ENCODE results near the gene CBLN4.

CBLN4 gene

GRCh38 chr20:55977690-55978459, 27.4 kb downstream of the CBLN4 start:
- peak overlapping the region; percentile 52 for H3K27ac ChIP-seq
- TF ChIP-seq CTCF (conservative IDR thresholded peaks at IDR 0.05) = no peak

GRCh38 chr20:55974491-55975202, 30.7 kb downstream of the CBLN4 start:
- no peak overlapping the region for H3K27ac ChIP-seq
- TF ChIP-seq CTCF (conservative IDR thresholded peaks at IDR 0.05) = no peak

GRCh38 chr20:55964790-55965189, 40.5 kb downstream of the CBLN4 start:
- no peak overlapping the region for H3K27ac ChIP-seq
- no peak for TF ChIP-seq CTCF (conservative IDR thresholded peaks at IDR 0.05)

DNA sequence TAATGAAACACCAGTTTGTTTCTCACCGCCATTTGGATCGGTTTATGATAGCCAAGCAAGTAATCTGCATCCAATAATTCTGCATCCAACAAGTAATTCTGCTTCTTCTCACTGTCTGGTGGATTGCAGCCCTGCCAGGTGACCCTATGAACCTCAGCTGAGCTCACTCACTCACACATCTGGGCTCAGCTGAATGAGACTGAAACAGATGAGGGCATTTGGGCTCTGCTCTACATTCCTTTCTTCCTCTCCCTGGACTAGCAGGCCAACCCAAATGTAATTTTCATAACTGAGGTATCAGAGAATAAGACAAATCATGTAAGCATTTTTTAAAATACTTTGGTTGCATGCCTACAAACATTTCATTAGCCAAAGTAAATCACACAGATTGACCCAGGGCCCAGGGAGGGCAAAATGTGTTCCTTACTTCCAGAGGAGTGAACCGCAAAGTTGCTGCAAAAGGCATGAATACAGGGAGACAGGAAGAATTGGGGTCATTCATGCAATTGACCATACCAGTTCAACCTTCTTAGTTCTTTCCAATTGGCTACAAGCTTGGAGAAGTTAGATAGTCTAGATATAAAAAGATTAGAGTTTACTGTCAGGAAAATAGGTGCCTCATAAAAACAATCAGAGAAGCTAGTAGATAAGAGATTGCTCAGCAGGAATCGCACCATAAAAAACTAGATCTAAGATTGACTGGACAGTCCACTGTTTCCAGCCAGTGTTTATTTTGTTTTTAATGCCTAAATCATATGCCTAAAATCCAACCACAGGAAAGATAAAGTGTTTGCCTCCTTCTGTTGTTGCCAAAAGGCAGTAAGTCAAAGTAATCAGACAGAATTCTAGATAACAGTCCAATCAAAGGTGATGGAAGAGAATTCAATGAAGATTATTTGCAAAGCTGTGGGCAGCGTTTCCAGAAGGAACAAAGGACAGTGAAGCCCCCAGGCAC, 43.7 kb downstream of the CBLN4 start:
- TF ChIP-seq CTCF (conservative IDR thresholded peaks at IDR 0.05) = no peak
- H3K27ac ChIP-seq = peak overlapping the region; percentile 85

DNA sequence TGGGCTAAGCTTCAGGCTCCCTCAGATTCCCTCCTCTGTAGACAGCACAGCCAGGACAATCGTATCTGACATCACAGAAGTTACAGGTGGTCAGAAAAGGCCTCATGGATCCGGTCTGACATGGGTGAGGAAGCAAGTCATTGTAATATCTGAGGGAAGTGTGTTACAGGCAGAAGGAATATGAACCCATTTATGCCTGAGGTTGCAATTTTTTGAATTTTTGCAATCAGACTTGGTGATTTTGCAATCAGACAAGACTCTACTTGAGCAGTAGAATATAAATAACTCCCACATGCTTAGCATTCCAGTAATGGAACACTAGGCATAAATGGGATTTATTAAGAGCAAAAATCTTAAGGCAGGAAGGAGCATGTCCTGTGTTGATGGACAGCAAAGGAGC, 52.1 kb downstream of the CBLN4 start:
- no peak for TF ChIP-seq CTCF (conservative IDR thresholded peaks at IDR 0.05)
- no peak overlapping the region for H3K27ac ChIP-seq

- no peak overlapping the region for H3K27ac ChIP-seq
- no peak for TF ChIP-seq CTCF (conservative IDR thresholded peaks at IDR 0.05)
Observed at GRCh38 chr20:55947701-55948100, 57.6 kb downstream of the CBLN4 start.
